Neural progenitor cell (in vitro differentiated cells): ENCODE measurements around the gene P4HA3.

Experiments
- CTCF ChIP-seq: fragments of 200-600 bp; sonication (generic); IDR thresholded peaks from 2 replicates; pipeline ENCODE4 v1.5.1; 2017; ENCODE audit warnings: antibody characterized with exemption, mild to moderate bottlenecking
- EZH2 ChIP-seq: fragments of 200-600 bp; sonication (generic); IDR thresholded peaks from 2 replicates; pipeline ENCODE4 v1.6.1; 2017; ENCODE audit warnings: antibody characterized with exemption, mild to moderate bottlenecking, moderate library complexity

GRCh38 chr11:74341921-74342320, 30.5 kb upstream of the P4HA3 start:
- TF ChIP-seq CTCF (no peak), EZH2 (no peak)
